Stimulated activated effector memory CD8-positive, alpha-beta T cell treated with anti-CD3 and anti-CD28 coated beads, Interleukin-12 subunit alpha, Interleukin-12 subunit beta, amount 100 ng/mL, for 72 hours (primary cell): ENCODE measurements around the gene ZBTB8B.
A peak's percentile ranks its signal among the peaks of the same experiment; 100 is the strongest.

Experiments
- ATAC-seq: fragments of 150-1000 bp; cut with Tn5 transposase; 2 replicates; pipeline ENCODE4 v1.10.0; 2021
- DNase-seq, 2 donors: peaks; one replicate each; pipeline ENCODE4 v3.0.0; 2021 to 2022; ENCODE audit warnings: low spot score in 2 of 2
- H3K27ac Mint-ChIP-seq: one replicate; pipeline ENCODE4 v1.8.0; 2022; ENCODE audit warnings: mild to moderate bottlenecking, mixed read lengths
- H3K36me3 Mint-ChIP-seq: one replicate; pipeline ENCODE4 v1.8.0; 2022; ENCODE audit warnings: mild to moderate bottlenecking, mixed read lengths
- H3K4me1 Mint-ChIP-seq: one replicate; pipeline ENCODE4 v1.8.0; 2022; ENCODE audit warnings: mixed read lengths
- H3K4me3 Mint-ChIP-seq: one replicate; pipeline ENCODE4 v1.8.0; 2022; ENCODE audit warnings: mild to moderate bottlenecking, mixed read lengths
- H3K9me3 Mint-ChIP-seq: one replicate; pipeline ENCODE4 v1.8.0; 2022; ENCODE audit warnings: mixed read lengths

The ZBTB8B gene

GRCh38 chr1:32486463-32487113 is 21.7 kb downstream of the ZBTB8B start:
- Mint-ChIP-seq H3K4me3 (no peak overlapping the region), H3K36me3 (no peaks in the 10 kb centered on the region), H3K9me3 (no peaks in the 10 kb centered on the region), H3K4me1 (no peaks in the 10 kb centered on the region), H3K27ac (no peak overlapping the region)
- no peak for DNase-seq
- no peak for ATAC-seq

- Mint-ChIP-seq H3K4me1 (no peaks in the 10 kb centered on the region), H3K27ac (no peak overlapping the region), H3K4me3 (no peak overlapping the region), H3K36me3 (no peaks in the 10 kb centered on the region), H3K9me3 (no peaks in the 10 kb centered on the region)
- DNase-seq (no peak), ATAC-seq (no peak)
Measured at GRCh38 chr1:32487182-32487581, 22.3 kb downstream of the ZBTB8B start.

- H3K9me3 Mint-ChIP-seq: no peaks in the 10 kb centered on the region
- ATAC-seq: no peak
- H3K36me3 Mint-ChIP-seq: no peaks in the 10 kb centered on the region
- no peak overlapping the region for H3K27ac Mint-ChIP-seq
- H3K4me3 Mint-ChIP-seq: no peak overlapping the region
- no peaks in the 10 kb centered on the region for H3K4me1 Mint-ChIP-seq
- DNase-seq: no peak
Measured at GRCh38 chr1:32489774-32490454, 25.0 kb downstream of the ZBTB8B start.

- H3K36me3 Mint-ChIP-seq: no peaks in the 10 kb centered on the region
- no peak overlapping the region for H3K27ac Mint-ChIP-seq
Measured at GRCh38 chr1:32491386-32491785, 26.5 kb downstream of the ZBTB8B start.

GRCh38 chr1:32494196-32494595 is 29.3 kb downstream of the ZBTB8B start:
- no peak for ATAC-seq
- H3K9me3 Mint-ChIP-seq: no peaks in the 10 kb centered on the region
- H3K4me1 Mint-ChIP-seq: no peaks in the 10 kb centered on the region
- no peaks in the 10 kb centered on the region for H3K36me3 Mint-ChIP-seq
- no peak overlapping the region for H3K27ac Mint-ChIP-seq
- DNase-seq: no peak
- H3K4me3 Mint-ChIP-seq: no peak overlapping the region

More at GRCh38 chr1:32491386-32491785, 26.5 kb downstream of the ZBTB8B start:
- DNase-seq: no peak
- Mint-ChIP-seq H3K4me3 (no peak overlapping the region), H3K4me1 (no peaks in the 10 kb centered on the region), H3K9me3 (no peaks in the 10 kb centered on the region)
- no peak for ATAC-seq

- Mint-ChIP-seq H3K27ac (no peak overlapping the region), H3K4me1 (no peaks in the 10 kb centered on the region), H3K36me3 (no peaks in the 10 kb centered on the region), H3K9me3 (no peaks in the 10 kb centered on the region), H3K4me3 (no peak overlapping the region)
- no peak for DNase-seq
- ATAC-seq: no peak
Measured at GRCh38 chr1:32494711-32495337, 30.0 kb downstream of the ZBTB8B start.

- H3K36me3 Mint-ChIP-seq: no peaks in the 10 kb centered on the region
- DNase-seq: no peak
Measured at GRCh38 chr1:32496127-32496526, 31.3 kb downstream of the ZBTB8B start.

GRCh38 chr1:32498751-32499150 is 33.9 kb downstream of the ZBTB8B start:
- H3K27ac Mint-ChIP-seq: no peak overlapping the region
- DNase-seq: no peak
- no peak for ATAC-seq

More at GRCh38 chr1:32496127-32496526, 31.3 kb downstream of the ZBTB8B start:
- Mint-ChIP-seq H3K4me1 (no peaks in the 10 kb centered on the region), H3K4me3 (no peak overlapping the region), H3K9me3 (no peaks in the 10 kb centered on the region), H3K27ac (no peak overlapping the region)
- ATAC-seq: no peak

GRCh38 chr1:32500387-32501209 is 35.7 kb downstream of the ZBTB8B start:
- H3K9me3 Mint-ChIP-seq: no peaks in the 10 kb centered on the region
- peak overlapping the region; percentile 72 for H3K4me3 Mint-ChIP-seq
- no peaks in the 10 kb centered on the region for H3K36me3 Mint-ChIP-seq
- ATAC-seq: peak; percentile 80
- peak; percentile 15 to 61 for DNase-seq
- no peak overlapping the region for H3K27ac Mint-ChIP-seq
- H3K4me1 Mint-ChIP-seq: no peaks in the 10 kb centered on the region

More at GRCh38 chr1:32498751-32499150, 33.9 kb downstream of the ZBTB8B start:
- no peaks in the 10 kb centered on the region for H3K36me3 Mint-ChIP-seq
- peak overlapping the region; percentile 72 for H3K4me3 Mint-ChIP-seq
- no peaks in the 10 kb centered on the region for H3K9me3 Mint-ChIP-seq
- no peaks in the 10 kb centered on the region for H3K4me1 Mint-ChIP-seq

- no peaks in the 10 kb centered on the region for H3K9me3 Mint-ChIP-seq
- no peak for ATAC-seq
- DNase-seq: no peak
Measured at GRCh38 chr1:32501865-32502264, 37.0 kb downstream of the ZBTB8B start.

GRCh38 chr1:32503153-32503552 is 38.3 kb downstream of the ZBTB8B start:
- DNase-seq (no peak), ATAC-seq (no peak)
- no peak overlapping the region for H3K27ac Mint-ChIP-seq
- no peaks in the 10 kb centered on the region for H3K9me3 Mint-ChIP-seq
- no peaks in the 10 kb centered on the region for H3K4me1 Mint-ChIP-seq
- H3K36me3 Mint-ChIP-seq: no peaks in the 10 kb centered on the region
- H3K4me3 Mint-ChIP-seq: no peak overlapping the region

More at GRCh38 chr1:32501865-32502264, 37.0 kb downstream of the ZBTB8B start:
- Mint-ChIP-seq H3K4me3 (peak overlapping the region; percentile 56), H3K36me3 (no peaks in the 10 kb centered on the region), H3K4me1 (no peaks in the 10 kb centered on the region), H3K27ac (no peak overlapping the region)

- Mint-ChIP-seq H3K9me3 (no peaks in the 10 kb centered on the region), H3K4me1 (no peaks in the 10 kb centered on the region), H3K27ac (no peak overlapping the region), H3K36me3 (no peaks in the 10 kb centered on the region), H3K4me3 (no peak overlapping the region)
- no peak for DNase-seq
- ATAC-seq: no peak
Measured at GRCh38 chr1:32507021-32507420, 42.1 kb downstream of the ZBTB8B start.

- no peak for ATAC-seq
- Mint-ChIP-seq H3K4me1 (no peaks in the 10 kb centered on the region), H3K36me3 (no peaks in the 10 kb centered on the region), H3K9me3 (no peaks in the 10 kb centered on the region), H3K4me3 (no peak overlapping the region), H3K27ac (no peak overlapping the region)
- no peak for DNase-seq
Measured at GRCh38 chr1:32508761-32509160, 43.9 kb downstream of the ZBTB8B start.

- H3K4me3 Mint-ChIP-seq: no peak overlapping the region
- no peaks in the 10 kb centered on the region for H3K4me1 Mint-ChIP-seq
- H3K9me3 Mint-ChIP-seq: no peaks in the 10 kb centered on the region
- H3K36me3 Mint-ChIP-seq: no peaks in the 10 kb centered on the region
- no peak for DNase-seq
- H3K27ac Mint-ChIP-seq: no peak overlapping the region
- ATAC-seq: no peak
Measured at GRCh38 chr1:32509939-32510338, 45.1 kb downstream of the ZBTB8B start.
